HCT116 (cell line): ENCODE measurements around the gene PKP3. TPM values are rescaled to one million over a fixed set of nuclear protein-coding genes. Genes with fewer than 3 reads are reported as not detected.

Source experiments
- total RNA-seq: library from RNA; stranded (reverse); gene quantifications from one replicate; pipeline ENCODE4 v1.2.1, GENCODE V29; 2021; ENCODE audit not compliant: unreplicated experiment

Gene PKP3
- total RNA-seq, 1 experiment from 2014 or later = 157 TPM

Other genes with a start within 250 kb of the PKP3 start
- gene SCGB1C1, start 201.1 kb upstream of the PKP3 start, total RNA-seq = not detected
- gene BET1L, start 186.8 kb upstream of the PKP3 start, total RNA-seq = 49.1 TPM
- gene RIC8A, start 186.5 kb upstream of the PKP3 start, total RNA-seq = 75.2 TPM
- gene SIRT3, start 157.9 kb upstream of the PKP3 start, total RNA-seq = 17.9 TPM
- 179 TPM for gene PSMD13, start 157.2 kb upstream of the PKP3 start, total RNA-seq
- not detected for gene NLRP6, start 115.8 kb upstream of the PKP3 start, total RNA-seq
- gene PGGHG, start 105.1 kb upstream of the PKP3 start, total RNA-seq = 57.5 TPM
- gene IFITM5, start 94.7 kb upstream of the PKP3 start, total RNA-seq = not detected
- 106 TPM for gene IFITM2, start 86.4 kb upstream of the PKP3 start, total RNA-seq
- gene IFITM1, start 80.2 kb upstream of the PKP3 start, total RNA-seq = 6.1 TPM
- 380 TPM for gene IFITM3, start 73.3 kb upstream of the PKP3 start, total RNA-seq
- 54.3 TPM for gene B4GALNT4, start 24.7 kb upstream of the PKP3 start, total RNA-seq
- gene SIGIRR, start 20.8 kb downstream of the PKP3 start, total RNA-seq = 85.6 TPM
- 70.3 TPM for gene ANO9, start 47.8 kb downstream of the PKP3 start, total RNA-seq
- 40.1 TPM for gene PTDSS2, start 56.1 kb downstream of the PKP3 start, total RNA-seq
- gene RNH1, start 113.0 kb downstream of the PKP3 start, total RNA-seq = 120 TPM
- gene HRAS, start 141.4 kb downstream of the PKP3 start, total RNA-seq = 104 TPM
- gene LRRC56, start 143.3 kb downstream of the PKP3 start, total RNA-seq = 9.1 TPM
- gene LMNTD2, start 166.5 kb downstream of the PKP3 start, total RNA-seq = 9.5 TPM
- gene RASSF7, start 166.8 kb downstream of the PKP3 start, total RNA-seq = 35.9 TPM
- gene PHRF1, start 182.3 kb downstream of the PKP3 start, total RNA-seq = 45.5 TPM
- 15.2 TPM for gene IRF7, start 221.7 kb downstream of the PKP3 start, total RNA-seq
- not detected for gene CDHR5, start 230.7 kb downstream of the PKP3 start, total RNA-seq
- gene SCT, start 233.0 kb downstream of the PKP3 start, total RNA-seq = not detected
- 2.4 TPM for gene DRD4, start 243.1 kb downstream of the PKP3 start, total RNA-seq